GM21423 (cell line): ENCODE measurements around the gene EEF2K.
"Not testable (repeated sequence)": the region's sequence is repeated elsewhere in the genome, so short reads cannot be mapped to it uniquely, and the experiment has no call there.

Source experiments
- ATAC-seq: cut with Tn5 transposase; IDR thresholded peaks from one replicate; pipeline ENCODE4 v1.9.1; 2021; ENCODE audit warnings: mild to moderate bottlenecking, moderate library complexity; ENCODE audit not compliant: unreplicated experiment

The EEF2K gene

DNA sequence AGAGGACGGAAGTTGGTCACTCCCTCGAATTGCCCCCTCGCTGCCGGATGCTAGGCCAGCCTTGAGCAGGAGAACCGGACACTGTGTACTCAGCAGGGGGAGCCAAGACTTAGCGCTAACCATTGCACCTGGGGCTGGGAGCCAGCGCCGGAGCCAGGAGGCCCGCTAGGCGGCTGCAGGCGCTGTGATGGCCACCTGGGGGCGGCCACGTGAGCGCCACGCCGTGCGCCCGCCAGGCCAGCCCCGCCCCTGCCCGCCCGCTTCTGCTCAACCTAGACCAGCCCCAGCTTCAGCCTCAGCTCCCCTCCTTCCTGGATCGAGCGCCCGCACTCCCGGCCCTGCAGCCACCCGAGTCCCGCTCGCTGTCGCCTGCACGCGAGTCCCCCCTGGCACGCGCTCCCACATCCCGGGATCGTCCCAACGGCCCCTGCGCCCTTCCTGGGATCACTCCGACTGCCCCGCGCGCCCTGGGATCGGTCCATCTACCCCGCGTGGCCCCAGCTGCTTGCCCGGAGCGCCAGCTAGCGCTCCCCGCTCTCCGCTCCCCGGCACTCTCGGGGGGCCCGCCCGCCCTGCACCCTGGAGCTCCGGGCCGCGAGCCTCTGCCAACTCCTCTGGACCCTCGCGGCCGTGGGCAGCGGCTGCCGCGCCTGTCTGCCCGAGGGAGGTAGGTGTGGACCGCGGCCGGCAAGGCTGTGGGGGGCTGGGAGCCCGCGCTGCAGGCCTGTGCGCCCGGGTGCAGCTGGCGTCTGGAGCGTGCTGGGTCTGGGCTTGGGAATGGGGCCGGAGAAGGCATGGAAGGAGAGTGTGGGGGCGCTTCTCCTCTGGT, at the start of gene EEF2K:
Gene EEF2K, plus strand, starts transcription at position 266 of the 829 bp plus-strand sequence. CDS start 19,452 bp downstream, outside the sequence.
- ATAC-seq = peak; percentile 83

DNA sequence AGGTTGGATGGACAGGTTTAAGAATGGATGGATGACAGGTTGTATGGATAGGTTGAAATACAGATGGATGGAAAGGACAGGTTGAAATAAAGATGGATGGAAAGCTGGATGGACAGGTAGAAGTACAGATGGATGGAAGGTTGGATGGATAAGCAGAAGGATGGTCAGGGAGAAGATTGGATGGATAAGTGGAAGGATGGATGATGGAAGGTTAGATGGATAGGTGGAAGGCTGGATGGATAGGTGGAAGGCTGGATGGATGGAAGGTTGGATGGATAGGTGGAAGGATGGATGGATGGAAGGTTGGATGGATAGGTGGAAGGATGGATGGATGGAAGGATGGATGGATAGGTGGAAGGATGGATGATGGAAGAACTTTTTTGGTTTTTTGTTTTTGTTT, 44.7 kb upstream of the EEF2K start:
- no peak for ATAC-seq

DNA sequence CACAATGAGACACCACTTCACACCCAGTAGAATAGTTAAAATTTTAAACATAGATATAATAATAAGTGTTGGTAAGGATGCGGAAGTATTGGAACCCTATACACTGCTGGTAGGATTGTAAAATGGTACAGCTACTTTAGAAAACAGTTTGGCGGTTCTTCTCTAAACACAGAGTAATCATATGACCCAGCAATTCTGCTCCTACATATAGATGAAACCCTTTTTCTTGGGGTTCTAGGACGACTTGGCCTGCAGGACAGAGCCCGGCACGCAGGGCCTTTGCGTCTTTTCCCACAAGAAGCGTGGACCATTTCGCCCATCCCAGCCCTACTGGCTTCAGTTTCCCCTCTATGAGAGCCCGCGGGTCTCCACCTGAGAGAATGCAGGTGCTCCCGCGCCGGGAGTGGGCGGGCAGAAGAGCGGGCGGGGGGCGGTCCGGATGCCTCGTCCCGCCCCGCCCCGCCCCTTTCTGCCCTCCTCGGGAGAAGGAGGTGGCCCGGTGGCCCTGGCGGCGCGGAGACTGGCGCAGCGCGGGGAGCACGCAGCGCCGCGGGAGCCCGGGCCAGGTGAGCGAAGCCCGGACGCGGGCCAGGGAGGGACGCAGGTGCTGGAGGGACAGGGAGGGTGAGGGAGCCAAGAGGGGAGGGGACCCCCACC, 44.0 kb upstream of the EEF2K start, which contains the start of gene SDR42E2:
Gene SDR42E2, plus strand, starts transcription at position 508 of the 657 bp plus-strand sequence. CDS start 3,077 bp downstream, outside the sequence.
- no peak for ATAC-seq

DNA sequence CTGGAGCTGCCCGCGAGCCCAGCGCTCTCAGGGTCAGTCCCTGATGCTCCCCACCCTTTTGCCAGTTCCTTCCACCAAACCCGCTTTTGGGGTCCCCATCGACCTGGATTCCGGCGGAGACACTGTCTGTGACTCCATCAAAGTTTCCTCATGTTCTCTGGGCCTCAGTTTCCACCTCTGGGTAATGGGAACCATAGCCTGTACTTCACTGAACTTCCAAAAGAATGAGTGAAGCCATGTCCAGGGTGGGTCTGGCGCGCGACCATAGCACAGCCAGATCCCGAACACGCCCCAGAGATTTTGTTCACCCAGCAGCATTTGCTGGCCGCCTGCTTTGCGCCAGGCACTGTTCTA, 43.4 kb upstream of the EEF2K start:
- ATAC-seq = no peak

DNA sequence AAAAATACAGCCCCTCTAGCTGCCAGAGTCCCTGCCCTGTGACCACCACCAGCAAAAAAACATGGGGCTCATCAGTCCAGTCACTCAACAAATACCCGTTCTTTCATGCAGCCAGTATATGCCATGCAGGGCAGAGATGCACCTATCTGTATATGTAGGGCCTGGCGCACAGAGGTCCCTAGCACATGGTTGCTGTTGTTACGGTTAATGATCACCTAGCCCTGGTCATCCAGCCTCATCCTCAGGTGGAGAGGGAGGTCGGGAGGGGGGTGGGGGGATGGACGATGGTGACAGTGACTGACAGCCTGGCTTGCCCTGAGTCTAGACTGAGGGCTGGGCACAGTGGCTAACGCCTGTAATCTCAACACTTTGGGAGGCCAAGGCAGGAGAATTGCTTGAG, 42.3 kb upstream of the EEF2K start:
- no peak for ATAC-seq

DNA sequence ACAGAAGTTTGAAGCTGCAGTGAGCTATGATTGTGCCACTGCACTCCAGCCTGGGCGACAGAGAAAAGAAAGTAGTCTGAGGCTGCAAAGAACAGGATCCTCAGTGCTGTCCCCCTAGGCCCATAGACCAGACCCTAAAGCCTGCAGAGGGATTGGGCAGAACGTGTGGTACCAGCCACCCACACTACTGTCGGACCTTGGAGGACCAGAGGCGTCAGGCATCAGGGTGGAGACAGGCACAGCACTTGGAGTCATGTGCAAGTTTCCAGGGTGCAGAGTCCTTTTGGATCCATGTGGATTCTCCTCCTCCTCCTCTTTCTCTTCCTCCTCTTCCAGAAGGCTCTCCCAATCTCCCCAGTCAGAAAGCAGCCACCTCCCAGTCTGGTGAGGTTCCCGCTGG, 41.6 kb upstream of the EEF2K start:
- no peak for ATAC-seq

DNA sequence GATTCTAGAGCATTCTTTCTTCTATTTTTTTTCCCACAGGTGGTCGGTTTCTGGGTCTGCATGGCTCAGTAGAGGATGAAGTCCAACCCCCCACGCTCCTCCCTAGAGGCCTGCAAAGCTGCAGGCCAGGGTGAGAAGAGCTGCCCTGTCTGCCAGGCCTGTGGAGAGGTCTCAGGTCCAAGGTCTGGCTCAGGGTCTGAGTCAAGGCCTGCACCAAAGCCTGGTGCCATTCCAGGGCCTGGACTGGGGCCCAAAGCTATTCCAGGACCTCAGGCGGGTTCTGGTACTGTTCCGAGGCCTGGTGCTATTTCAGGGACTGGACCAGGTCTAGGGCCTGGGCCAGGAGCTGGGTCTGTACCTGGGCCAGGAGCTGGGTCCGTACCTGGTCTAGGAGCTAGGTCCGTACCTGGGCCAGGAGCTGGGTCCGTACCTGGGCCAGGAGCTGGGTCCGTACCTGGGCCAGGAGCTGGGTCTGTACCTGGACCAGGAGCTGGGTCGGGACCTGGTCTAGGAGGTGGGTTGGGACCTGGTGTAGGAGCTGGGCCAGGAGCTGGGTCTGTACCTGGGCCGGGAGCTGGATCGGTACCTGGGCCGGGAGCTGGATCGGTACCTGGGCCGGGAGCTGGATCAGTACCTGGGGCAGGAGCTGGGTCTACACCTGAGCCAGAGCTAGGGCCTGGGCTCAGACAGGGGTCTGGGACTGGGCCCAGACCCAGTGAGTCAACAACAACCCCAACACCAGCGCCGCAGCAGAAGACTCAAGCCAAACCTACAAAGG, 40.4 kb upstream of the EEF2K start:
- ATAC-seq = no peak

DNA sequence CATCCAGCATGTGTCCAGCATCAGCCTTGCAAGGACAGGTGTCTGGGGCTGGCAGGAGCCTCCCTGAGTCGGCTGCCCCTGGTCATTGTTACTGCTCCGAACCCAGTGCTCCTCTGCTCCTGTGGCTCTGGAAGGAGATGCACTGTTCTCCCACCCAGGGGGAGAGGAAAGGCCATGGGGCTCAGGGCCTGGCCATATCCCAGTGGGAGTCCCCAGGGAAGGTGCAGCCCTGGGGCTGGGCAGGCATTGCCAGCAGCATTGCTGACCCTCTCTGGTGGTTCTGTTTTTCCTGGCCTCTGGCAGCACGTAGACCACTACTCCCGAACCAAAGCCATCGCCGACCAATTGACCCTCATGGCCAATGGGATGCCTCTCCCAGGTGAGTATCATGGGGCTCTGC, 34.1 kb upstream of the EEF2K start:
- ATAC-seq = no peak

DNA sequence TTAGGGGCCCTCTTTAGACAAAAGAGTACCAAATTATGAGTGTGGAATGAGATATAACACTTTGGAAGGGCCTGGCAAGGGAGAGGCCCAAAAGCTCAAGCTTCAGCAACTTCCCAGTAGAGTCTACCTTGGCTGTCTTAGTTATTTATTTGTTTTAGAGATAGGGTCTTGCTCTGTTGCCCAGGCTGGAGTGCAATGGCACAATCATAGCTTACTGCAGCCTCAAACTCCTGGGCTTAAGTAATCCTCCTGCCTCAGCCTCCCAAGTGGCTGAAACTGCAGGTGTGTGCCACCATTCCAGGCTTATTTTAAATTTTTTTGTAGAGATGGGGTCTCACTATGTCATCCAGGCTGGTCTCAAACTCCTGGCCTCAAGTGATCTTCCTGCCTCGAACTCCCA, 33.4 kb upstream of the EEF2K start:
- ATAC-seq = not testable (repeated sequence)

DNA sequence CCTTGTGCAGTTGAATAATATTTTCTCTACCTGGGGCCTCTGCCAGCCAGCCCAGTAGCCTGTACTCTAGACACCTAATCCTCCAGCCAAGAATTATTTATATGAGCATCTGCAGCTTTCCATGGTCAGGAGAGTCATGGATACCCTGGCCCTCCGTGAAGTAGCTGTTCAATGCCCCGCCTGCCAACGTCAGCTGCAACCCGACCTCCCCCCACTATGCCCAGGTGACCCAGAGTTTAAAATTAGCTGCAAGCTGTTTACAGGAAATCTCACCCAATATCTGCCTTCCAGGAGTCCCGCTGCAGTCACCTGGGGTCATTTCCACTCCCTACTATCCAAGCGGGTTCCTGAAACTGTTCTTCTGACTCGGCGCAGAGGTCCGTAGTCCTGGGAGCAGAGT, 31.4 kb upstream of the EEF2K start:
- ATAC-seq = no peak

DNA sequence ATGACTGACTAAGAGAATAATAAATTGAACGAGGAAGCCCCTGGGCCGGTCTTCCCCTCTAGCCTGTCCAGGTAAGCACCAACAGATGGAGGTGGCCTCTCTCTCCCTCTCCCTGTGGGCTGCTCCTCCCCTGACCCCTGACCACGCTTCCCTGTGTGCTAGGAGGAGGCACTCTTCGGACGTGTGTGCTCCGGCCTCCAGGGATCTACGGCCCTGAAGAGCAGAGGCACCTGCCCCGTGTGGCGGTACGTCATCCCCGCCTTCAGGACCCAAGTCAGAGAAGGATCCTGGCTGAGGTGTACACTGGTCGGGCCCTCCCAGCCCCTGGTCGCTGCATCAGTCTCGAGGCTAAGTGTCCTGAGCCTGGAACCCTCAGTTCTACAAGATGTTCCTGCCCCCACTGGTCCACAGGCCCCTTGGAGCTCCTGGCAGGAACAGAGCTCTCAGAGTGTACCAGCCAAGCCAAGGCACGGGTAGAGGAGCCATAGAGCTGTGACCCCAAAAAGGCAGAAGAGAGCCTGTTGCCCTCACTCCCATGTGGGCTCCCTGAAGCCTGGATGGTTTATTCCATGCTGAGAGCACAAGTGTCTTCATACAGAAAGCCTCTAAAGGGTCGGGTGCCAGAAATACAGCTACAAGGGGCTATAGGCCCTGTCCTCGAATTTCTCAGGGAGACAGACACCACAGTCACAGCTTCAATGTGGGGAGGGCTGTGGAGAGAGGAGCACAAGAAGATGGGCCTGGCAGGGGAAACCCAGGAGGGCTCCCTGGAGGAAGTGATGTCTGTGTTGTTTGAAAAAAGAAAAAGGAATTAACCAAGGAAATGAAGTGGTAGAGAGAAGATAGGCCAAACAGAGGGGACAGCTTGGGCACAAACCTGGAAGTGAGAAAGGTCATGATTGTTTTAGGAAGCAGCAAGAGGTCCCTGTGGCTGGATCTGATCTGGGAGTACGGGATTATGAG, 27.8 kb upstream of the EEF2K start:
- ATAC-seq = no peak

DNA sequence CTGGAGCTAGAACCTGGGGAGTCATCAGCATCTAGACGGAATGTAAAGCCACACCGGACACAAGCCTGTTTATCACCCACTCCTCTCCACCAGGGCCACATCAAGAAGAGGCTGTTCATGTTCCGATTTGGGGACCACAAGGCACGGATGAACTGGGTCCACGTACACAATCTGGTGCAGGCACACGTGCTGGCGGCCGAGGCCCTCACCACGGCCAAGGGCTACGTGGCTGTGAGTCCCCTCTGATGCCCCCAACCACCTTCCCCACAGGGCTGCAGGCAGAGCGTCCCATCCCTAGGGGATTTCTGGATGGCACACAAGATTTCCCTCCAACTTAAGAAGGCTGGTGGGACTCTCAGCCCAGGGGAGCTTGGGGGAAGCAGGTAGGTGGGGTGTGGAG, 24.7 kb upstream of the EEF2K start:
- ATAC-seq = no peak

DNA sequence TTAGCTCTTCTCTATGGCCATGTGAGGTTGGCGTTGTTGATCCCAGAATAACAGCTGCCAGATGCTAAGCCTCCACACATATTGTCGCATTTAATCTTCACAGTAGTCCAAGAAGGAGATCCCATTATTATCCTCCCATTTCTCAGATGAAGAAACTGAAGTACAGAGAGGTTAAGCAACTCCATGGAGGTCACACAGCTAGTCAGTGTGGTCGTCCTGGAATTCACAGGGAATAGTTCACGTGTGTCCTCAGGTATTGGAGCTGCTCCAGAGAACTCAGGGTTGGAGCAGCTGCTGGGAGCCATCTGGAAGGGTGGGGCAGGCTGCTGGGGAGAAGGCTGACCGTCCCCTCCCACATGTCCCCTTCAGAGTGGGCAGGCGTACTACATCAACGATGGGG, 24.2 kb upstream of the EEF2K start:
- ATAC-seq = no peak

DNA sequence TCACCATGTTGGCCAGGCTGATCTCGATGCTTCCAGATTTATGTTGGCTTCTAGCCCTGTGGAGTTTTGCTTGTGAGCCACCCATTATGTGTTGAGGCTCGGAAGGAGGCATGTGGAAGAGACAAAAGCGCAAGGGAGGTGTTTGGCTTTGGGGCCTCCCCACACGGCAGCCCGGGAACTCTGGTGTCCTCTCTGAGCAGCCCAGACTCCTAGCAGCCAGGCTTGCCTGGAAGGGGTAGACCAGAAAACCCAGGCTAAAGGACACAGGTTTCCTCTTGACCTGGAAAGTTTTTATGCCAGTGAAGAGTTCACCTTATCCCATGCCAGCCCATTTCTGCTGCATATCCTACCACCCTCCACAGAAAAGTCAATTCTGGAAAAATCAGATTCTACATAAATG, 22.7 kb upstream of the EEF2K start:
- no peak for ATAC-seq

DNA sequence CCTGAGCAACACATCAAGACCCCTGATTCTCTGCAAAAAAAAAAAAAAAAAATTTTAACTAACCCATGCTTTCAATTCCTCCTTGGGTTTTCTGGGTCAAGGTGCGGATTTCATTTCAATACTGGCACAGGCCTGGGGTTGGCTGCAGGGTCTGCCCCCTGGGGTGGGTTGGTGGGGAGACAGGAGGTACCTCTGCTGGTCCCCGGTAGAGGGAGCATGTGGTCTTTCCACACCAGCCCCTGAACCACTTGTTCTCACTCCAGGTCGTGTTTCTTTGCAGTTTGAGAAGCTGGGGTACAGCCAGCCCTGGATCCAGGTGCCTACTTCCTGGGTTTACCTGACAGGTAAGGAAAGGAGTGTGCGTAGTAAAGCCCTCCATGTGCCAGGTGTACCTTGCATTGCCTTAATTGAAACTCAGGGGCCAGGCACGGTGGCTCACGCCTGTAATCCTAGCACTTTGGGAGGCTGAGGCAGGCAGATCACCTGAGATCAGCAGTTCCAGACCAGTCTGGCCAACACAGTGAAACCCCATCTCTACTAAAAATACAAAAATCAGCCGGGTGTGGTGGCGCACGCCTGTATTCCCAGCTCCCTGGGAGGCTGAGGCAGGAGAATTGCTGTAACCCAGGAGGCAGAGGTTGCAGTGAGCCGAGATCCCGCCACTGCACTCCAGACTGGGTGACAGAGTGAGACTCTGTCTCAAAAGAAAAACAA, 22.0 kb upstream of the EEF2K start:
- no peak for ATAC-seq

DNA sequence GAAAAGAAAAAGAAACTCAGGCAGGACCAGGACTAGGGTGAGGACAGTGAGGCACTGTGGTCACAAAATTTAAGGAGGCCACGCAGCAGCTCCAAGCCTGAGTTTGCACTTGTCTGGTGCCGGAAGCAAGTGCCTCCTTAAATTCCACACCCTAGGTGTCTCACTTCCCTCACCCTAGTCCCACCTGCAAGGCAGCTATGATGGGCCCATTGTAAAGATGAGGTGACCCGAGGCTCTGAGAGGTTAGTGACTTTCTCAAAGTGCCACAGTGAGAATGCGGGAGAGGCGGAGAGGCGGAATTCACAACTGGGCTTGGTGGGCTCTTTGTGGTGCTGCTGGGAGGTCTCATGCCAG, 21.5 kb upstream of the EEF2K start:
- ATAC-seq = no peak

DNA sequence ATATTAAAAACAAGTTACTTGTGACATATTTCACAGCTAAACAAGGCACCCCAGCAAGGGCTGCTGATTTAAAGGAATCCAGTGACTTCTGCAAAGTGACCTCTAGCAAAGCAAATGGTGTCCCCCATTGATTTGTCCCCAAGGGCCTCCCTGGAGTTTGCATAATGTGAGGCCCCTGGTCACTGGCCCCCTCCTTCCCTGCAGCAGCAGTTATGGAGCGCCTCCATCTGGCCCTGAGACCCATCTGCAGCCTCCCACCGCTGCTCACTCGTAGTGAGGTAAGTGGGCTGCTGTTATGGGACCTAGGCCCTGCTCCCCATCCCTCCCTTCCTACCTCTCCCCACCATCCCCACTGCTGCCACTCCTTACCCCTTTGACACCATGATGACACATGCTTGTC, 19.6 kb upstream of the EEF2K start:
- no peak for ATAC-seq

DNA sequence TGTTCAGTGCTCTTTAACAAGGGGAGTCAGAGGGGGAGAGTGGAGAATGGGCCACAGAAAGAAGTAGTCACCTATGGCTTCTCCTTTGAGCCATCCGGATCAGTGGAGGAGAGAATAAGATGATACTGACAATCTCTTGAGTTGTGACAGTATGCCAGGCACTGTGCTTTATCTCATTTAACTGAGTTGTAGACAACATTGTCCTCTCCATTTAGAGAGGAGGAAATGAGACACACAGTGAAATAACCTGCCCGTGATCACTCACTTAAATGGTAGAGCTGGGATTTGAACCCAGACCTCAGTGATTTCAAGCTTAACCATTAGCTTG, 17.8 kb upstream of the EEF2K start:
- no peak for ATAC-seq

DNA sequence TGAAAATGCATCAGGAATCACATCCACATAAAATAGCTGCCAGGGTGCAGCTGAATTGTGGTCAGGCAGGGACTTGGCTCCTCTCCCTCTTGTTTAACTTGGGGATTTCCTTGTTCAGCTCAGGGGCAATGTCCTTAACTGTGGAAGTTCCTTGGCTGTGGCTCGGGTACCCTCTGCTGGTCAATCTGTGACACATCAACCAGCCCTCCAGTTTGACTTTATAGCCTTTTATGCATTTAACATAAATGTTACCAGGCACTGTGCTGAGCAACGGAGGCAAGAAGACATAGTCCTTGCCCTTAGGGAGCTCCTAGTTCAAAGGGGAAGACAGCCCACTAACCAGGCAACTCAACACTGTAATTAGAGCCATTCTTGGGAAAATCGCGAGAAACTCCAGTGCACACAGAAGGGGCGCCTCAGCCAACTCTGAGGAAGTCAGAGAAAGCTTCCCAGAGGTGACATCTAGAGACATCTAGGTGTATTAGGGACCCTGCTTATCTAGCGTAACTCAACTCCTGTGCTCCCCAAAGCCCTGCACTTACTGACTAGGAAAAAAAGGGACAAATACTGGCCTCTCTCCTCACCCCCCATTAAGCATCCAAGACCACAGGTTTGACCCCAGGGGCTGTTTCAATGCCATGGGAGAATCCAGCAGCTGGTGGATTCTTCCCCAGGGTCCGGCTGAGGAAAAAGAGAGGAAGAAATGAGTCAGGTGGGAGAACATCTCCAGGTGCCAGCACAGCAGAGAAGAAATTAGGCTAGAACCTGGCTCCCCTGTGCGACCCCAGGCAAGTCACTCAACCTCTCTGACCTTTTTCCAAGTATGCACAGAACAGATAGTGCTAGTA, 17.3 kb upstream of the EEF2K start:
- no peak for ATAC-seq
